CD4-positive, alpha-beta T cell treated with Interleukin-6 for 4 hours (primary cell): ENCODE measurements around the gene CDADC1.
"Not testable (repeated sequence)": the region's sequence is repeated elsewhere in the genome, so short reads cannot be mapped to it uniquely, and the experiment has no call there.

Experiments used
- DNase-seq: peaks from one replicate; pipeline ENCODE4 v3.0.0-alpha.2; 2020; ENCODE audit warnings: mixed read lengths

CDADC1 gene

DNA sequence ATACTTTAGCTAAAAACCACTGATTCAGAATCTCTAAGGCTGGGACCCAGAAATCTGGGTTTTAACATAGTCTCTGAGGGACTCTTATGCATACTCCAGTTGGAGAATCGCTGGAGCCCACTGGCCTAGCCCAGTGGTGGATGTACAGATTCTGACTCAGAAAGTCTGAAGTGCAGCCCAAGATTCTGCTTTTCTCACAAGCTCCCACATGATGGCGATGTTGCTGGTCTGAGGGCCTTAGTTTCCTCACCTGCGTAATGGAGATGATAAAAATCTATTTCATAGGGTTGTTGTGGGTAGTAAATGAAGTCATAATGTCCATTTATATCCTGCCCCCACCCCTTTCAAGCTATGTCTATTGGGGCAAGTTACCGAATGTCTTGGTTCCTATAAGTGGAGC lies 7.7 kb upstream of the CDADC1 start:
- peak; percentile 48 for DNase-seq

GRCh38 chr13:49241296-49241695 lies 6.4 kb upstream of the CDADC1 start:
- no peak for DNase-seq

DNA sequence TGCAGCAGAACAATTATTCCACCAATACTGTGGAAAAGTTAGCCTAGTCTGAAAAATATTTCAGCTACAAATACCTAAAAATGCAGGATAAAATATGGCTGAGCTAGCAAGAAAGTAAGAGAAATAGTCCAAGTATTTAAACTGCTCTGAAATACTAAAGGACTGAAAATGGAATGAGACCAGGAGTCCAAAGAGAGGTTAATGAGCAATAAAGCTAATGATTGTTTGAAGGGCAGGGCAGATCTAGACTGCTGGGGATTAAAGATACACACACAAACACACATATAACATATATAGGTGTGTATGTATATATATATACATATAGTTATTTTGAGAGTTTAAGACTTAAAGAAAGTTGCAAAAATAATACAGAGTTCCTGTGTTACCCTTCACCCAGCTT lies 2.6 kb upstream of the CDADC1 start:
- DNase-seq: no peak

DNA sequence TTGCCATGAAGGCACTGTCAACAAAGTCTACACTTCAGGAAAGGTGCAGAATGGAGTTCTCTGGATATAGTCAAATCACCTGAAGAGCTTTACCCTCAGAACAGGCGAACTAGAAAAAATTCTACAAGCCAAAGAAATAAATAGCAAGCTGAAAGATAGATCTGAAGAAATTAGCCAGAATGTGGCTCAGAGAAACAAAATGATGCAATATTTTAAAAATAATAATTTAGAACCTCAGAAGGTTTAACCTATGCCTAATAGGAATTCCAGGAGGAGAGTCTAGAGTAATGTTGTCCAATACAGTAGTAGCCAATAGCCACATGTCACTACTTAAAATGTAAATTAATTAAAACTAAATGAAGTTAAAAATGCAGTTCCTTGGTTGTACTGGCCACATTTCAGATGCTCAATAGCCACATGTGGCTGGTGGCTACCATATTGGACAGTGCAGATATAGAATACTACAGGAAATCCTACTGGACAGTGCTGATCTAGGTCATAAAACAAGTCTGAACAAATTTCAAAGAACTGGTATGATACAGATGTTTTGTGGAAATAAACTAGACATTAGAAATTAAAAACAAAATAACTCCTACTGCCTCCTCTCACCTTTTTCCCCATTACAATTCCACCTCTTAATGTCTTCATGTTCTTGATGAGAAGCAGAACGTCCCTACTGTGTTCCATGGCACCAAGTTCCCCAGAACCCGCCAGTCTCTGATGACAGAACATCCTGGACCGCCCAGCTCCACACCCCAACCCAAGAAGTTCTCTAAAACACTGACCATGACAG lies 679 bp upstream of the CDADC1 start:
- no peak for DNase-seq

DNA sequence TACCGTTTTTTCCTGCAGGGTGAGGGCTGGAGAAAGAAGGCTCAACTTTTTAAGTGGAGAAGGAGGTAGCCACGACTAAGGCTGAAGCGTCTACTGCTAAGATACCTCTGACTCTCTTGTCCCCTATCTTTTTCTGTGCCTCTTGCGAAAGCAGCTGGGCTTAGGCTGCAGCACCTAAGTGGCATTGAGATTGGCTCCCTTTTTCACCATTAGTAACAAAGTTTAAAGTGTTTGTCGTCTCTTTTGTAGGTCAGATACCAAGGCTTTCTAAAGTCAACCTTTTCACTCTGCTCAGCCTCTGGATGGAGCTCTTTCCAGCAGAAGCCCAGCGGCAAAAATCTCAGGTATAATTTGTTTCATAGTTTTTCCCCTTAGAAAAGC lies 887 bp downstream of the CDADC1 start:
- DNase-seq: no peak

- DNase-seq: no peak
Measured at GRCh38 chr13:49251326-49251725, 3.6 kb downstream of the CDADC1 start.

DNA sequence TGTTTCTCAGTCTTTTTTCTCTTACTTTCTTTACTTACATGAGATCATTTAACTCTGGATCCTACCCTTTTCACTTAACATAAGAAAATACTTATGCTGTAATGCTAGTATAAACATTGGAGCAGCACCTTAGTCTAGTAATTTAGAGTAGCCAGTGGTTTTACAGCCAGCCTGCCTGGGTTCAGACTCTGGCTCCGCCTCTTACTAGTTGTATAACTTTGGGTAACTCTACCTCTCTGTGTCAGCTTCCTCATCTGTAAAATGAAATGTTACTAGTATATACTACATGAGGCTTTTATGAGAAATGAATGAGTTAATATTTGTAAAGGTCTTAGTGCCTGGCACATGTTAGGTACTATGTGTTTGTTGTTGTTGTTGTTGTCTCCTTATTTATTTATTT lies 5.6 kb downstream of the CDADC1 start:
- no peak for DNase-seq

DNA sequence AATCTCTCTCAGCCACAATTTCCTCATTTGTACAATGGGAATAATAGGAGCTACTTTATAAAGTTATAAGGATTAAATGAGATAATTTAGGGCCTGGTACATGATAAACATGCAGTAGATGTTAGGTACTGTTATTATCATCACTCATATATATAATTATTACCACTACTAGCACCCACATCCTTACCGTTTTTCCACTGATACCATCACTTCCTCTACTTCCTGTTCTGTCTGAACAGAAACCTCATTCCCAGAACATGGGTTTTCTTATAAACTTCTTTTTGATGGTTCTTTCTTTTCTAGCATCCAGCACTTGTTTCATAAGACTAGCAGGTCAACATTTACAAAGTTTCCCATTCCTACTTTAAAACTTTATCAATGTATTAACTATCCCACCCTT lies 6.3 kb downstream of the CDADC1 start:
- no peak for DNase-seq

- DNase-seq: no peak
Measured at GRCh38 chr13:49256841-49257240, 9.1 kb downstream of the CDADC1 start.

DNA sequence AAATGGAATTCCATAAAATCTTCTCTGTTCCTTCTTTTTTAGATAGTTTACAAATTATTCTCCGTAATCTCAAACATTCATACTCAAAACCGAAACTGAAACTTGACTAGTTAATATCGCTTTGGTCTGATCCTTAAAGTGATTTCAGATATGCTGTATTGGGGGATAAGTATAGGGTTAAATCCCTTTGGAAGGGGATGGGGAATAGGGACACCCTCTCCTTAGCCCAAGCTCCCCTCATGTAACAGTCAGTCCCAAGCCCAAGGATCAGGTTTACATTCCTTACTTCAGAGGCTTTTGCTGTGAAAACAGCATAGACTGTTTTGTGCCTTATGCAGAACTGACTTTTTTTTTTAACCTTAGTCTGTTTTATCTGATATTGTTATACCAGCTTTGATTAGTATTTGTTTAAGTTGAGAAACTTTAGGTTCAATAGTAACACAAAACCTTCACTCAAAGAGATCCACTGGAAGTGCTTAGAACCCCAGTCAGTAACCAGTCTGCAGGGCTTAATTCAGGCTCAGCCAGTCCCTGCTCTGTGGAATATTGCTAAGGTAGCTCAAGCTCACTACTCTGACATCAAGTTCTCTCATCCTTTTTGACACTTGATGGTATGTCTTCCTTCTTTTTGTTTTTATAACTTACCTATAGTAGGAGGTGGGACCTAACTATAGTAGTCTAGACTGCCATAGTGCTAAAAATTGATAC lies 10.5 kb downstream of the CDADC1 start:
- peak; percentile 10 for DNase-seq

DNA sequence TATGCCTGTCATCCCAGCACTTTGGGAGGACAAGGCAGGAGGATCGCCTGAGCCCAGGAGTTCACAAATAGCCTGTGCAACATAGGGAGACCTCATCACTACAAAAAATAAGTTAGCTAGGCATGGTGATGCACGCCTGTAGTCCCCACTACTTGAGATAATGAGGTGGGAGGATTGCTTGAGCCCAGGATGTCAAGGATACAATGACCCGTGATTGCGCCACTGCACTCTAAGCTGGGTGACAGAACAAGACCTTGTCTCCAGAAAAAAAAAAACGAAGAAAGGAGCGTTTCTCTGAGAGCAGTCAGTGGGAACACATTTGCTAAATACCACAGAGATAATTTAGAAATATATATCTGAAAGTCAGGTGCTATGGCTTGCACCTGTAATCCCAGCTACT lies 11.9 kb downstream of the CDADC1 start:
- DNase-seq: no peak

DNA sequence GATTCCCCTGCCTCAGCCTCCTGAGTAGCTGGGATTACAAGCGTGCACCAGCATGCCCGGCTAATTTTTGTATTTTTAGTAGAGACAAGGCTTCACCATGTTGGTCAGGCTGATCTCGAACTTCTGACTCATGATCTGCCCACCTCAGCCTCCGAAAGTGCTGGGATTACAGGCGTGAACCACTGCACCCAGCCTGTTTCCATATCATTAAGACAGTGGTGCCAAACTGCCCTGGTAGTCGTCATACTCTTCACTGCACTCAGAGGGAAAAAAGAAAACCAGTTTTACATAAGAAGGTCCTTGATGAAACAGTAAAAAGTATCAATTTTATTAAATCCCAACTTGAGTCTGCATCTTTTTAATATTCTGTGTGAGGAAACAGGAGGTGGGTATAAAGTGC lies 14.9 kb downstream of the CDADC1 start:
- DNase-seq: no peak

DNA sequence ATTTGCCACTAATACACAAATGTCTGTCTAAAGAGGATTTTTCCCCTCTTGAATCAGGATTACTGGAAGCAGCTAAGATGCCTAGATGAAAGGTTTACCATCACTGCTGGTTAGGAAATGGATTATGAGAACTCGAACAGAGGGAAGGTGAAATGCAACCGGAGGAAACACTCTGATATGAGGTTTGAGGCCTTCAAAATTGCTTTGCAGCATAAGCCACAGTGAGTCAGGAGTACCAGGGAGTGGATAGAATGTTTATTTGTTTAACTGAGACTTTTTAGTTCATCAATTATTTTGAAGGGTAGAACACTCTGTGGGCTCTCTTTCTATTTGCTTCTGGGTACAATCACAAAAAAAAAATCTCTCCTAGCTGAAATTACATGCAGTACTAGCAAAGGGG lies 18.1 kb downstream of the CDADC1 start:
- DNase-seq: no peak

GRCh38 chr13:49271264-49271663 lies 23.5 kb downstream of the CDADC1 start:
- DNase-seq: no peak

- DNase-seq: no peak
Measured at GRCh38 chr13:49272296-49272695, 24.6 kb downstream of the CDADC1 start.

GRCh38 chr13:49278211-49278610 lies 30.5 kb downstream of the CDADC1 start:
- no peak for DNase-seq

DNA sequence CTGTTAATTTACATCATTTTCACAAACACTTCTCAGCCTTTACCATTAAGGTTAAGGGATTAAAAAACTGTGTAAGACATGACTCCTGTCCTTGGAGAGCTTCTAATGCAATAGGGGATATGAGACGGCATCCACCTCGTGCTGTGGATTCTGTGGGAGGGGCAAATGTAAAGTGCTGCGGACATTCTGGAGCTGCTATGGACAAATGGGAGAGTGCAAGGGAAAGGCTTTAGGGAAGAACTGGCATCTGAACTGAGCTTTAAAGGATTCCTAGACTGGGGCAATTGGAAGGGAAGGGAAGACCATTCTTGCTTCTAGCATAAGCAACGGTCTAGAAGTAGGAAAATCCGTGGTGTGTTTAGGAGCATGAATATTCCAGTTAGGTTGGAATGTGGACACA lies 31.4 kb downstream of the CDADC1 start:
- DNase-seq: no peak

DNA sequence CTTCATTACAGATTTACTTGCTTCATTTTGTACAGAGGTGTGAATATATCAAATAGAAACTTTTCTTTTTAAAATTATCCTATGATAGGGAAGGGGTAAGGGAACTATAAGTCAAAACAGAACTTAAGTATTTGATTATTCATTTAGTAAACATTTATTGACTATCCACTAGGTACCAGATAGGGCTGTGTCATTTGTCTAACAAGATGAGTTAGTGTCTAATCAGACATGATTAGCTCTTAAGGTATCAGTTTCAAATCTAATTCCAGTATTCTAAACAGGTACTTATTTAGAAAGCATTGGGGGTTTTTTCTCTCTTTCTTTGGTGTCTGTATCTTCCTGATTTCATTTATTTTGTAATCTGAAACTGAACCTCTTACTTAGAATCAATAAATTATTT lies 32.2 kb downstream of the CDADC1 start:
- no peak for DNase-seq

DNA sequence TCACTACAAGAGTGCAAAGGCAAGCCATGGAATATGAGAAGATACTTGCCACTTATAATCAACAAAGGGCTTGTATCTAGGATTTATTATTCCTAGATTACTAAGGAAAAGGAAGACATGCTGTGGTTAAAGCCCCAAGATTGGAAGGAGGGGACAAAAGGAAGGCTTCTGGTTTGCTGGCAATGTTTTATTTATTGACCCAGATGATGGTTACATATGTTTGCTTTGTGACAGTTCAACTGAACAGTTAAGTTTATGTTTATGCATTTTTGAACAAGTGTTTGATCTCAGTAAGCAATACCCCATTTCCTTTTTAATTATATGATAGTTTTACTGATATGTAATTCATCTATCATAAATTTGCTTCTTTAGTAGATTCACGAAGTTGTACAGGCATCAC lies 40.3 kb downstream of the CDADC1 start:
- no peak for DNase-seq

GRCh38 chr13:49288458-49288857 lies 40.7 kb downstream of the CDADC1 start:
- no peak for DNase-seq

DNA sequence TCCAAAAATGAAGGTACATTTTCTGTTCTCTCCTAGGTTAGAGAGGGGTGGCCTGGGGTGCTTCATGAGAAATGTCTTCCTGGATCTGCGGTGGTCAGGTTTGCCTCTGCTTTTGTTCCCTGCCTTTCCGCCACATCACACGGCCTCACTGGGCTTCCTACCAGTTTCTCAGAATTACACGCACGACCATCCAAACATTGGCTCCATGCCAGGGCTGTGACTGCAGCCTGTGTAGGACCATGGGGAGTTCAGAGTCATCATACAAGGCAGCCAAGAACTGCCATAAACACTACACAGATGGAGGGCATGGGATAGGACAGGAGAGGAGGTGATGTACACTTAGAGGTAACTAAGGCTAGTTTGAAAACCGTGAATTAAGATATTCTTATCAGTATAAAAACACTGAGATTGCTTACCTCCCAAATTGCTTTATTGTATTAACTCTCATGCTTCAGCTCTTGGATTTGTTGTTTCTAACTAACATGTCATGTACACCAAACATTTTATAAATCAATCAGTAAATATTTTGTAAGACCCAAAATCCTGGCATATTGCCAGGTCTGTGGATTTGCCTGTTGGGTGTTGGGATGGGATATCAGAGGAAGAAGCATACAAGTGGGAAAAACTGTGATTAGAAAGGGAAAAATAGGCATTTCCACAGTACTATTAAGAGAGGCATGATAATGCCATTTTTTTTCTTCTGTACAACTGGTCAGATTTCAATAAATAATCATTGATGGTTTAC lies 45.2 kb downstream of the CDADC1 start:
- DNase-seq: peak; percentile 8

DNA sequence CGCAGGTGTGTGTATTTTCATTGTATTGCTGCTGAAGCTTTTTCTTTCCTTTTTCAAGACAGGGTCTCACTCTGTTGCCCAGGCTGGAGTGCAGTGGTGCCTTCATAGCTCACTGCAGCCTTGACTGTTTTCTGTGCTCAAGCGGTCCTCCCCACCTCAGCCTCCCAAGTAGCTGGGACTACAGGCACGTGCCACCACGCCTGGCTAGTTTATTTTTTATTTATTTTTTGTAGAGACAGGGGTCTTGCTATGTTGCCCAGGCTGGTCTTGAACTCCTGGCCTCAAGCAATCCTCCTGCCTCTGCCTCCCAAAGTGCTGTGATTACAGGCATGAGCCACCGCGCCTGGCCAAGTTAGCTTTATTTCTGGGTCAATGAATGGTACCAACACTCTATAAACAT lies 47.0 kb downstream of the CDADC1 start:
- DNase-seq: not testable (repeated sequence)

GRCh38 chr13:49295244-49295643 lies 47.5 kb downstream of the CDADC1 start:
- no peak for DNase-seq

- no peak for DNase-seq
Measured at GRCh38 chr13:49296659-49297058, 48.9 kb downstream of the CDADC1 start.
